Vagina (tissue), 2 donors: Measurements from ENCODE around the gene TYMS.

Experiments used
- CTCF ChIP-seq, 3 experiments: fragments of 450-650 bp in 2 of 3; fragments of 200-600 bp in 1 of 3; sonication (generic) in 1 of 3; IDR thresholded peaks; one replicate each; pipeline ENCODE4 v1.5.1; 2017 to 2019; ENCODE audit warnings: antibody characterized with exemption in 3 of 3, mild to moderate bottlenecking in 2 of 3, moderate library complexity in 2 of 3
- POLR2AphosphoS5 ChIP-seq, 2 donors: sonication (generic); formaldehyde crosslinking; IDR thresholded peaks; one replicate each; pipeline ENCODE4 v1.9.0; 2017; ENCODE audit warnings: antibody characterized with exemption in 2 of 2, mild to moderate bottlenecking in 2 of 2, low read depth in 1 of 2; ENCODE audit not compliant: insufficient read depth in 1 of 2

- no peak for TF ChIP-seq CTCF (IDR thresholded peaks at IDR 0.05)
- no peak for TF ChIP-seq POLR2AphosphoS5 (IDR thresholded peaks at IDR 0.05; ENCODE audit: insufficient read depth in 1 of 2, low read depth in 1 of 2)
Observed at GRCh38 chr18:677145-677544, 19.7 kb downstream of the TYMS start.
